ENCODE measurements around the gene C5orf47. TPM values are rescaled to one million over a fixed set of nuclear protein-coding genes. Genes with fewer than 3 reads are reported as not detected.

Gene C5orf47
- total and polyA plus RNA-seq, 10 of the 15 experiments (the other 5 are each of a cell fraction or from before 2014, with no cell fraction given), result 0.04 TPM; not detected in 9

DNA sequence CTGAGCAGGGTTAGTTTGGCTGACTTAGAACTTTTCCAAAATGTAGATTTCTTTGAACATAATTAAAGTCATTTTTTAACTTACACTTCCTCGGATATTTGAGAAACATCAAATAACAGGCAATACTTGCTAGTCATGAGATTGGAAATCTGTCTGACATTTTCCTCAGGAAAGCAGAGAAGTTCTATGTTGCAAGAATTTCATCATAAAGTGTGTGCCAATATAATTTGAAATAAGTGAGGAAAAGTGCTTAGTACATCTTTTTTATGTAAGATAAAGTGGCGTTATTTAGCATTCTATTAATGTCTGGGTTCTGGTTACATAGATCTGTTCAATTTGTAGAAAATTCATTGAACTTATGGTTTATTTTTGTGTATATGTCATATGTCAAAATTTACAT, 48.7 kb upstream of the C5orf47 start:
- BruUV-seq (replicated peaks), result no TSS peak
- ChIA-PET SMC1A (ENCODE audit: uncharacterized antibody, unreplicated experiment) (interaction anchor here (0.6 to 2.2 kb wide), 4 partner anchors 8 to 325 kb away, joined by 3 to 6 read pairs (median 4); no protein-coding TSS in a partner anchor), RAD21 (ENCODE audit: unreplicated experiment) (interaction anchor here (1.2 to 1.9 kb wide), 2 partner anchors 15 to 324 kb away, joined by 4 to 7 read pairs; partner anchors contain the start of gene BOD1), POLR2A (interaction anchor here (0.6 kb wide), 2 partner anchors 16 to 151 kb away, joined by 3 to 4 read pairs; no protein-coding TSS in a partner anchor), CTCF (interaction anchor here (1.0 to 1.9 kb wide), 4 partner anchors 8 to 324 kb away, joined by 3 to 11 read pairs (median 4); partner anchors contain the start of gene BOD1)
- in situ Hi-C loops (cut with MboI), result no loop called here
- ATAC-seq, result no peak
- FAIRE-seq, result no peak
- Histone ChIP-seq H4K20me1 (ENCODE audit: control insufficient read depth, insufficient read depth) (no peaks in the 10 kb centered on the region), H3K4me2 (ENCODE audit: control insufficient read depth, insufficient read depth) (no peak overlapping the region), H3K27me3 (replicated peaks in 1 of 2; ENCODE audit: control insufficient read depth in 2 of 2, insufficient read depth in 2 of 2, low read length in 1 of 2) (no peaks in the 10 kb centered on the region), H2AFZ (ENCODE audit: control insufficient read depth, low read depth, low read length) (no peak overlapping the region), H3K4me3 (no peak overlapping the region), H3K36me3 (ENCODE audit: control insufficient read depth in 2 of 2, insufficient read depth in 2 of 2, low read length in 1 of 2) (peaks cover 2 to 8% of the 10 kb centered on the region in 2 experiments), H3K4me1 (ENCODE audit: control insufficient read depth, insufficient read depth, low read length) (no peaks in the 10 kb centered on the region), H3K9ac (ENCODE audit: control insufficient read depth, insufficient read depth, low read length) (no peak overlapping the region), H3K9me3 (replicated peaks; ENCODE audit: control insufficient read depth, insufficient read depth, low read length) (no peaks in the 10 kb centered on the region), H3K27ac (ENCODE audit: control insufficient read depth, insufficient read depth) (no peak overlapping the region), H3K79me2 (ENCODE audit: control insufficient read depth, insufficient read depth, low read length) (no peaks in the 10 kb centered on the region; the same call in 1 of the 2 replicates)
- 95% methylated on average over 2 of the region's 2 CpGs for WGBS (ENCODE audit: insufficient coverage, insufficient replicate concordance, low lambda C conversion rate, missing lambda C conversion rate)
- TF ChIP-seq, protein P1, sequence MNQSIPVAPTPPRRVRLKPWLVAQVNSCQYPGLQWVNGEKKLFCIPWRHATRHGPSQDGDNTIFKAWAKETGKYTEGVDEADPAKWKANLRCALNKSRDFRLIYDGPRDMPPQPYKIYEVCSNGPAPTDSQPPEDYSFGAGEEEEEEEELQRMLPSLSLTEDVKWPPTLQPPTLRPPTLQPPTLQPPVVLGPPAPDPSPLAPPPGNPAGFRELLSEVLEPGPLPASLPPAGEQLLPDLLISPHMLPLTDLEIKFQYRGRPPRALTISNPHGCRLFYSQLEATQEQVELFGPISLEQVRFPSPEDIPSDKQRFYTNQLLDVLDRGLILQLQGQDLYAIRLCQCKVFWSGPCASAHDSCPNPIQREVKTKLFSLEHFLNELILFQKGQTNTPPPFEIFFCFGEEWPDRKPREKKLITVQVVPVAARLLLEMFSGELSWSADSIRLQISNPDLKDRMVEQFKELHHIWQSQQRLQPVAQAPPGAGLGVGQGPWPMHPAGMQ (IDR thresholded peaks at IDR 0.05; ENCODE audit: borderline replicate concordance), result no peak
- TF ChIP-seq, protein P2, sequence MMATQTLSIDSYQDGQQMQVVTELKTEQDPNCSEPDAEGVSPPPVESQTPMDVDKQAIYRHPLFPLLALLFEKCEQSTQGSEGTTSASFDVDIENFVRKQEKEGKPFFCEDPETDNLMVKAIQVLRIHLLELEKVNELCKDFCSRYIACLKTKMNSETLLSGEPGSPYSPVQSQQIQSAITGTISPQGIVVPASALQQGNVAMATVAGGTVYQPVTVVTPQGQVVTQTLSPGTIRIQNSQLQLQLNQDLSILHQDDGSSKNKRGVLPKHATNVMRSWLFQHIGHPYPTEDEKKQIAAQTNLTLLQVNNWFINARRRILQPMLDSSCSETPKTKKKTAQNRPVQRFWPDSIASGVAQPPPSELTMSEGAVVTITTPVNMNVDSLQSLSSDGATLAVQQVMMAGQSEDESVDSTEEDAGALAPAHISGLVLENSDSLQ (IDR thresholded peaks at IDR 0.05), result no peak
- TF ChIP-seq NR2F1 (conservative IDR thresholded peaks at IDR 0.05), result no peak
- no peak for TF ChIP-seq SMC3 (IDR thresholded peaks at IDR 0.05; ENCODE audit: borderline replicate concordance, low read length)
- no peak for TF ChIP-seq TCF7 (IDR thresholded peaks at IDR 0.05; ENCODE audit: borderline replicate concordance)
- TF ChIP-seq, protein P3, sequence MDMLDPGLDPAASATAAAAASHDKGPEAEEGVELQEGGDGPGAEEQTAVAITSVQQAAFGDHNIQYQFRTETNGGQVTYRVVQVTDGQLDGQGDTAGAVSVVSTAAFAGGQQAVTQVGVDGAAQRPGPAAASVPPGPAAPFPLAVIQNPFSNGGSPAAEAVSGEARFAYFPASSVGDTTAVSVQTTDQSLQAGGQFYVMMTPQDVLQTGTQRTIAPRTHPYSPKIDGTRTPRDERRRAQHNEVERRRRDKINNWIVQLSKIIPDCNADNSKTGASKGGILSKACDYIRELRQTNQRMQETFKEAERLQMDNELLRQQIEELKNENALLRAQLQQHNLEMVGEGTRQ (IDR thresholded peaks at IDR 0.05; ENCODE audit: borderline replicate concordance, low read depth, low read length), result no peak
- TF ChIP-seq, protein P4, sequence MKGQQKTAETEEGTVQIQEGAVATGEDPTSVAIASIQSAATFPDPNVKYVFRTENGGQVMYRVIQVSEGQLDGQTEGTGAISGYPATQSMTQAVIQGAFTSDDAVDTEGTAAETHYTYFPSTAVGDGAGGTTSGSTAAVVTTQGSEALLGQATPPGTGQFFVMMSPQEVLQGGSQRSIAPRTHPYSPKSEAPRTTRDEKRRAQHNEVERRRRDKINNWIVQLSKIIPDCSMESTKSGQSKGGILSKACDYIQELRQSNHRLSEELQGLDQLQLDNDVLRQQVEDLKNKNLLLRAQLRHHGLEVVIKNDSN (IDR thresholded peaks at IDR 0.05; ENCODE audit: borderline replicate concordance, extremely low read length, insufficient read depth, low read depth, low read length), result no peak
- intact Hi-C loops (cut with micrococcal nuclease; ENCODE audit: unreplicated experiment), result no loop called here
- DNase-seq (ENCODE audit: low read depth, low spot score), result no peak

All from GM12878 (cell line).